ENCODE data around the gene FARP1. TPM values are rescaled to one million over a fixed set of nuclear protein-coding genes. Genes with fewer than 3 reads are reported as not detected.

FARP1 gene
- total and polyA plus RNA-seq, 2 of the 8 experiments (the other 6 are each of a cell fraction or from before 2014, with no cell fraction given): 24.7 to 104 TPM

DNA sequence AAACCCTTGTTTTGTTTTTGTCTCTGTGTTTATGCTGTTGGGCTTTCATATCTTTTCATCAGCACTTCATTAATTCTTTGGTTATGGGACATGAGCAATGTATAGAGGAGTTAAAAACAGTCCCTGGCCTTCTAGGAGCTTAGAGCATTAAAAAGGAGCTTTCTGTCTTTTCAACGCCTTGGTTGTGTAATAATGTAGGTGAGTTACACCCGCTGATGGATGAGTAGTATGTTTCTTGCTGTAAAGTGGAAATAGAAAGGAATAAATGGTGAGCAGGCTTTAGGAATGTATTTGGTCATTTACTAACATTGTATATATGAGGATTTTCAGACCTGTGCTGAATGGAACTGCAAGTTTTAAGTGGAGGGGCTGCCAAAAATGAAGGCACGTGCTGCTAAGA, 155.7 kb downstream of the FARP1 start:
- no peak overlapping the region for H2AK5ac ChIP-seq (ENCODE audit: low read depth, low read length)
- no peak overlapping the region for H3K56ac ChIP-seq (replicated peaks; ENCODE audit: insufficient read length, low read depth, low read length)
- DNase-seq (ENCODE audit: low read depth in 1 of 2, low spot score in 2 of 2) (no peak), FAIRE-seq (no peak)
- H4K8ac ChIP-seq (ENCODE audit: extremely low read depth, insufficient read depth, low read length): no peak overlapping the region
- peaks cover 0 to 33% of the 10 kb centered on the region in 2 experiments; a peak in 2 of 4 replicates for H3K79me2 ChIP-seq (ENCODE audit: control insufficient read depth in 1 of 2, insufficient read depth in 2 of 2, low read length in 2 of 2)
- ChIA-PET POLR2A (ENCODE audit: partially characterized antibody) (no interaction called here), CTCF (ENCODE audit: partially characterized antibody) (no interaction called here)
- H3K79me1 ChIP-seq (ENCODE audit: low read depth, low read length): peaks cover 7% of the 10 kb centered on the region; the same call in 1 of the 2 replicates
- no peak overlapping the region for H2BK15ac ChIP-seq (ENCODE audit: low read length)
- no peak overlapping the region for H3K4me3 ChIP-seq (ENCODE audit: extremely low read depth in 1 of 4, insufficient read depth in 2 of 4, low read depth in 3 of 4, low read length in 4 of 4)
- H2BK12ac ChIP-seq (ENCODE audit: low read depth, low read length): no peak overlapping the region
- H3K23me2 ChIP-seq (ENCODE audit: low read depth, low read length): no peaks in the 10 kb centered on the region; the same call in 1 of the 2 replicates
- TF ChIP-seq SIN3A (conservative IDR thresholded peaks at IDR 0.05 in 1 of 2, IDR thresholded peaks at IDR 0.05 in 1 of 2; ENCODE audit: low read depth in 1 of 2, low read length in 2 of 2): no peak
- H3K36me3 ChIP-seq (ENCODE audit: control insufficient read depth in 2 of 4, insufficient read depth in 4 of 4, low read length in 3 of 4): no peaks in the 10 kb centered on the region
- H2BK5ac ChIP-seq (ENCODE audit: low read depth, low read length): no peak overlapping the region
- no peak overlapping the region for H3K23ac ChIP-seq (ENCODE audit: insufficient read length)
- H3K27ac ChIP-seq (ENCODE audit: low read depth, low read length): no peak overlapping the region
- no peaks in the 10 kb centered on the region for H3K9me3 ChIP-seq (ENCODE audit: insufficient read depth in 2 of 2, low read depth in 1 of 2, low read length in 1 of 2)
- no peak overlapping the region for H2BK120ac ChIP-seq (replicated peaks; ENCODE audit: low read depth, low read length)
- H4K20me1 ChIP-seq (replicated peaks in 1 of 2; ENCODE audit: control insufficient read depth in 1 of 2, insufficient read depth in 2 of 2, low read length in 2 of 2): peaks cover 1% of the 10 kb centered on the region in 2 experiments
- H3K9ac ChIP-seq (replicated peaks in 1 of 4; ENCODE audit: extremely low read depth in 1 of 4, low read depth in 3 of 4, low read length in 3 of 4): no peak overlapping the region
- H3K14ac ChIP-seq (ENCODE audit: insufficient read length): no peak overlapping the region
- H3K18ac ChIP-seq (ENCODE audit: extremely low read depth, low read length): no peak overlapping the region
- H3K27me3 ChIP-seq (replicated peaks in 1 of 4; ENCODE audit: control insufficient read depth in 3 of 4, extremely low read depth in 1 of 4, insufficient read depth in 3 of 4, low read length in 3 of 4): no peaks in the 10 kb centered on the region; a peak in 1 of 7 replicates
- H4K91ac ChIP-seq (replicated peaks; ENCODE audit: insufficient read length, low read length): no peak overlapping the region
- no peak overlapping the region for H3K4me2 ChIP-seq (ENCODE audit: insufficient read depth in 1 of 2, low read depth in 2 of 2, low read length in 2 of 2)
- H3K4me1 ChIP-seq (replicated peaks in 1 of 4; ENCODE audit: control insufficient read depth in 3 of 4, insufficient read depth in 4 of 4, low read length in 3 of 4): peaks cover 0 to 6% (median 1%) of the 10 kb centered on the region in 4 experiments; a peak in 4 of 7 replicates
- no peak overlapping the region for H2AFZ ChIP-seq (ENCODE audit: low read length)
- no peak overlapping the region for H2BK20ac ChIP-seq (ENCODE audit: low read length)
- H4K5ac ChIP-seq (ENCODE audit: insufficient read length, low read depth, low read length): no peak overlapping the region
- no peak overlapping the region for H3K4ac ChIP-seq (replicated peaks; ENCODE audit: insufficient read length, low read depth, low read length)
- WGBS, 2 experiments (ENCODE audit: extremely low coverage in 1 of 2, insufficient coverage in 1 of 2, insufficient read length in 1 of 2, insufficient replicate concordance in 2 of 2, low coverage in 1 of 2, low lambda C conversion rate in 2 of 2, missing lambda C conversion rate in 1 of 2): 57% methylated on average over 3 of the region's 3 CpGs; no CpG with 5 or more reads in 1 of the 2 experiments

Data from H1 (cell line).